HG02763 (cell line): ENCODE results near the gene GABARAPL1.
A peak's percentile ranks its signal among the peaks of the same experiment; 100 is the strongest.
"Not testable (repeated sequence)": the region's sequence is repeated elsewhere in the genome, so short reads cannot be mapped to it uniquely, and the experiment has no call there.

Experiments
- ATAC-seq: cut with Tn5 transposase; IDR thresholded peaks from one replicate; pipeline ENCODE4 v1.9.1; 2021; ENCODE audit warnings: mild to moderate bottlenecking, moderate library complexity; ENCODE audit not compliant: unreplicated experiment

The GABARAPL1 gene

DNA sequence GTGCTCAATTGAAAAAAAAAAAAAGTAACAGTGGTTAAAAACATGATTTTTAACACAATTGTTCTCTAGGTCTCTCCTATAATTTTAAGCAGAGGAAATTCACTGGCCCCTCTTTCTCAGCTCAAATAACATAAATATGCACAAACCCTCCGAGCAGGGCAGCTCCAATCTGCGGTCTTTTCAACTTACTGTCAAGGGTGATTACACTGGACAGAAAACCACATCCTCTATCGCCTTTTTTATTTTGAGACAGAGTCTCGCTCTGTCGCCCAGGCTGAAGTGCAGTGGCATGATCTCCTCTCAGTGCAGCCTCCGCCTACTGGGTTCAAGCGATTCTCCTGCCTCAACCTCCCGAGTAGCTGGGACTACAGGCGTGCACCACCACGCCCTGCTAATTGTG, 16.5 kb upstream of the GABARAPL1 start:
- ATAC-seq: peak; percentile 73

DNA sequence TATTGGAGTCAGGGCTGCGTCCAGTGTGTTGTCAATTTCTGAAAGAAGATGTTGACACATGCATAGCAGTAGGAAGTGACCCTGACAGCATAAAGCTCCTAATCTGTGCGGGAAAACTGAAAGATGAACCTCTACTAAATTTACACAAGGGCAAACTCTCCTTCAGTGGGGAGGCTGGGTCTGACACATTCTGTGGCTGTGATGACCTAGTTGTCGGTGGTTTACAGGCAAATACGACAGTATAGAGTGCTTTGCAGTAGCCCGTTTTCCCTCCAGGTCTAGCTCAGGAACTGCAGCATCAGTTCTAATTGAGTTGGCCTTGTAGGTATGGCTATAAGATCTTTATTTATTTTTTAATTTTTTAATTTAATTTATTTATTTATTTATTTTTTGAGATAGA, 14.8 kb upstream of the GABARAPL1 start:
- no peak for ATAC-seq

DNA sequence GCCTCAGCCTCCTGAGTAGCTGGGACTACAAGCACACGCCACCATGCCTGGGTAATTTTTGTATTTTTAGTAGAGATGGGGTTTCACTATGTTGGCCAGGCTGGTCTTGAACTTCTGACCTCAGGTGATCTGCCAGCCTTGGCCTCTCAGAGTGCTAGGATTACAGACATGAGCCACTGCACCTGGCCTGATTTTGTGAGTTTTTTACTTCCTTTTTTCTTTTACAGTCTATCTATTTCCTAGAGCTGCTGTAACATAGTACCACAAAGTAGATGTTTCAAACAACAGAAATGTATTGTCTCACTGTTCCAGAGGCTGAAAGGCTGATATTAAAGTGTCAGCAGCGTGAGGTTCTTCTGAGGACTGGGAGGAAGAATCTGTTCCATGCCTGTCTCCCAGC, 8.2 kb upstream of the GABARAPL1 start:
- not testable (repeated sequence) for ATAC-seq

DNA sequence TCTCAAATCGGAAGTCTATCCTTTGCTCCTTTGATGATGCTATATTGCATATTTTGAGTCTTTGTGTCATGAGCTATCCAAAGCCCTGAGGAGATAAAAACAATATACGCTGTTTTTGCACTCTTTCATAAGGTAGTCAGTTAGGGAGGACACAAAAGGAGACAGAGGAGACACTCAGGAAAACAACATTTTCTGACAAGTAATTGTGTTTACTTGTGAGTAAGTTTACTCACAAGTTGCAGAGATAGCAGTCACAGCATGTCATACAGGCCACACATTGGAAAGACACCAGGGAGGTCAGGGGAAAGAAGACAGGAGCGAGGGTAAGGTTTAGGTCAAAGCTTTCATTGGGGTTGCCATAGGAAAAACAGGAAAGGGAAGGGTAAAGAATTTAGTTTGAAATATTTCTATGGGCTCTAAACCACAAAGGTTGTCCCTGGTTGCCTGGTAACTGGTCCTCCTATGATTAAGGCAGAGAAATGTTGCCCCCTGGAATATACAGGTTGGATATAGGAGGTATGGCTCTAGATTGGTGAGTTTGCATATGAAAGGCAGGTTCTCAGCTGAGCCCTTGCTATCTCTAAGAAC, 7.4 kb upstream of the GABARAPL1 start:
- ATAC-seq: no peak

DNA sequence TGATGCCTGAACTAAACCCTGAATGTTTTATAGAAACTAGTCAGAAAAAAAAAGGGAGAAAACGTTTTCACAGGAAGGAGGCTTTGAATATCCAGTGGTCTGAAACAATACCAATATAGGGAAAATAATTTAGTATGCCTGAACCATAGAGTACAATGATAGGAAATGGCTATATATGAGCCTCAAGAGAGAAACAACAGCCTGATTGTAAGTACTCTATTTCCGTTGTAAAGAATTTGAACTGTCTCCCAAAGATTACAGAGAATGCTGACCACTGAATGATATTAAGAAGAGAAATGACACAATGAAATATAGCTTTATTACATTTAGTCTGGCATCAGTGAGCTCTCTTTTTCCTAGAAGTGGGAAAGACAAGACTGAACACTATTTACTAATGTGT, 5.5 kb upstream of the GABARAPL1 start:
- ATAC-seq: no peak

DNA sequence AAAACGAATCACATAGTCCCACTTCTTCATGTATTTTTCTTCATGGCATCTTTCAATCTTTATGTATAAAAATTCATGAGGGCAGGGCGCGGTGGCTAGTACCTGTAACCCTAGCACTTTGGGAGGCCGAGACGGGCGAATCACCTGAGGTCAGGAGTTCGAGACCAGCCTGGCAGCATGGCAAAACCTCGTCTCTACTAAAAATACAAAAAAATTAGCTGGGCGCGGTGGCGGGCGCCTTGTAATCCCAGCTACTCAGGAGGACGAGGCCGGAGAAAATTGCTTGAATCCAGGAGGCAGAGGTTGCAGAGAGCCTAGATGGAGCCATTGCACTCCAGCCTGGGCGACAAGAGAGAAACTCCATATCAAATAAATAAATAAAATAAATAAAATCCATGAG, 2.5 kb upstream of the GABARAPL1 start:
- no peak for ATAC-seq

DNA sequence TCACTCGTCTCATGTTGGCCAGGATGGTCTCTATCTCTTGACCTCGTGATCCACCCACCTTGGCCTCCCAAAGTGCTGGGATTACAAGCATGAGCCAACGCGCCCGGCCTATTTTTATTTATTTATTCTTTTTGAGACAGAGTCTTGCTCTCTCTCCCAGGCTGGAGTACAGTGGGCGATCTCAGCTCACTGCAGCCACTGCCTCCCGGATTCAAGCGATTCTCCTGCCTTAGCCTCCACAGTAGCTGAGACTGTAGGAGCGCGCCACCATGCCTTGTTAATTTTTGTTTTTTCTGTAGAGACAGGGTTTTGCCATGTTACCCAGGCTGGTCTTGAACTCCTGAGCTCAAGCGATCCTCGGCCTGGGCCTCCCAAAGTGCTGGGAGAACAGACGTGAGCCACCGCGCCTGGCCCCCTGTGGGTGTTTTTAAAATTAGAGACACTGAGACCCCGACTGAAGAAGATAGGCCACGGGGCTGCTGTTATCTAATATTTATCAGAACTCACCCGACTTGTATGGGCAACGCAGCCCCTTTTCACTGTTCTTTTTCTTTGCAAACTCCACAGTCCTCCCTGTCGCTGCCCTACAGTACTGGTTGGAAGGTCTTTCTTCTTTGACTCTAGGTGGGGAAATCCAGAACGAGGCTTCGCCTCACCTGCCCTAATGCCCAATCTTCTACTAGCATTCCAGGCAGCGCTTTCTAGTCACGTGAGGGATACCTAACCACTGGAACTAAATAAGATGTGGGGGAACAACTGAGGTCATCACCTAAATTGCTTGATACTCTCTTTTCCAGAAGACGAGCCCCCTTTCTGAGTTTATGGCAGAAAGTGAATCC, 1.4 kb upstream of the GABARAPL1 start:
- ATAC-seq: no peak

DNA sequence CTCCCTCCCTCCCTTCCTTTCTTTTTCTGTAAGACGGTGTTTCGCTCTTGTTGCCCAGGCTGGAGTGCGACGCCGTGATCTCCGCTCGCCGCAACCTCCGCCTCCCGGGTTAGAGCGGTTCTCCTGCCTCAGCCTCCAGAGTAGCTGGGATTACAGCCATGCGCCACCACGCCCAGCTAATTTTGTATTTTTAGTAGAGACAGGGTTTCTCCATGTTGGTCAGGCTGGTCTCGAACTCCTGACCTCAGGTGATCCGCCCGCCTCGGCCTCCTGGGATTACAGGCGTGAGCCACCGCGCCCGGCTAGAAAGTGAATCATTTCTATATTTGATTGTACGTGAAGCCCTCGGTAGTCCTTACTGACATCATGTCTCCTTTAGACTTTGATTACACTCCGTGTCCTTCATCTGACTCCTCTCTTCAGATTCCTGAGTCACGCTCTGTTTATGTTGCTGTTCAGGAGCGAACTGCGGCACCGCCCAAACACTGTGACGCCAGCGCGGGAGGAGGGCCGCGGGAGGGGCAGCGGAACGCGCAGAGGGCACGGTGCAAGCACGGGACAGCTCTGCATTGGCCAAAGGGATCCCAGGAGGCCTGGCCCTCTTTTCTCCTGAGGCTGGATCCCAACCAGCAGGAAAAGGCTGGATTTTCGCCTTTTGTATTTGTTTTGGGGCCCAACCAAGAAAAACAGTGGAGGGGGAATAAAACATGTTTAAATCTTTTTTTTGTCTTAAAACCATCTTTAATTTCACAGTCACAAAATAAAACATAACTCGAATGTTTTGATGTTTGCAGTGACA, 538 bp upstream of the GABARAPL1 start:
- peak; percentile 71 for ATAC-seq

DNA sequence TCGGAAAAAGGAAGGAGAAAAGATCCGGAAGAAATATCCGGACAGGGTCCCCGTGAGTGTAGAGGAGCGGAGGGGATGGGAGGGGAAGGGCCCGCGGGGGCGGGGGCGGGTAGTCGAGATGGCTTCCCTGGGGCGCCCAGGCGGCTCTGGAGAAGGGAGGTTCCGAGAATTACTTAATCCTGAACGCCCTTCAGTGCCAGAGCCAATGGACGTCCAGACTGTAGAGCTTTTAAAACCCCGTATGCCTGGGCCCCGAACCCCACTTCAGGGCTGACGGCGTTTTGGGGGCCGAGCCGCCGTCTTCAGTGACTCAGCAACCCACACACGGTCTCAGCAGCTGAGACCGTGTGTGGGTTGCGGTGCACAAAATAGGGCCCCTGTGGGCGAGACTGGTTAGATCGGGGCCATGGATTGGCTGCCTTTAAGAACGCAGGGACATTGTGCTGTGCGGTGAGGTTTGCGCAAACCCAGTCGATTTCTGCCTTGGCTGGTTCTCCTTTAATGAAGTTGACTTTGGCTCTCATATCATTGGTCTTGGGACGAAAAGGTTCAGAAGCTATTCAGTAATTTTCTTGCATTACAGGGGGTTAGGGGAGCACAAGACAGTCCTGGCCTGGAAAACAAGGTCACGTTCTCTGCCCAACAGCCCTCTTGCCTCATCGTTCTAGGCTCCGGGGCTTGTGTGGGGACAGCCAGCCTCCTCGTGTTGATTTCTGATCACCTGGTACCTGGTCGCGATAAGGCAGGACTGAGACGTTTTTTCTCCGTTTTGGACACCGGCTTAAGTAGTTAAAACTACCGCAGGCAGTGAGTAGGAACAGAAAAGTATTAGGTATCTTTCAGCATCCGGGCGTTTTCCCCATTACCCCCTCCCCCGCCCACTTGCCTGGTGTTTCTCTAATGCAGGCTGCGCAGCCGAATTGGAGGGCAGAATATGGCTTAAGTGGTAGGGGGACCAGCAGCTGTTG, 775 bp downstream of the GABARAPL1 start:
- ATAC-seq: peak; percentile 58

DNA sequence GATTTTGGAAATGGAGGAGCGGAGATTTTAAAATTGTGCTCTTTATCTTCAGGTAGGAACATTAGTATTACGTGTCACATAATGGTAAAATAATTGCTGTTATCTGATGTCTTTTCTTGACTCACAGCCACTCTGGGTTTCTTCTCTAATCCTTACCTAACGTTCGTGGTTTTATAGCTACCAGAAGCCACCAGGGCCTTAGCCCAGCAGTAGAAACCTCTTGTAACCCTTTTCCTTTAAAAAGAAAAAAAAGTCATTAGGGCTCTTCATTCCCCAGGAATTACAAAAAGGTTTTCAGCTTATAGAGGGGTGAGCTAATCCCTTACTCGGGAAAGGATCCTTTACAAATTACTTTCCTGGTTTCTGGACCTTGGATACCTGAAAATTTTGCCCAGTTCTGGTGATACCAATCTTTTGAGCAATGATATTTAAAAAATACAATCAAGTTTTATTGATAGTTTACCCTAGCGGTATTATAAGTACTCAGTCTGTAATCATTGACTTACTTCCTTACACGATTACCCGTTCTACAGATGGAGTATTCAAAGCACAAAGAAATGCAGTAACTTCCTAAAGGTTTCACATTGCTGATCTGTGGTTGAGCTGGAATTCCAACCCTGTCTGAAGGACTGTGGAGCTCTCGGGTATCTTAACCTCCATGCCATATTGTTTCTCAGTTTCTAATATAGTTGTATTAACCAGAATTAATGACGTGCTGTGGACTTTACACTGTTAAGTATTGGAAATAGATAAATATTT, 1.6 kb downstream of the GABARAPL1 start:
- ATAC-seq: no peak

DNA sequence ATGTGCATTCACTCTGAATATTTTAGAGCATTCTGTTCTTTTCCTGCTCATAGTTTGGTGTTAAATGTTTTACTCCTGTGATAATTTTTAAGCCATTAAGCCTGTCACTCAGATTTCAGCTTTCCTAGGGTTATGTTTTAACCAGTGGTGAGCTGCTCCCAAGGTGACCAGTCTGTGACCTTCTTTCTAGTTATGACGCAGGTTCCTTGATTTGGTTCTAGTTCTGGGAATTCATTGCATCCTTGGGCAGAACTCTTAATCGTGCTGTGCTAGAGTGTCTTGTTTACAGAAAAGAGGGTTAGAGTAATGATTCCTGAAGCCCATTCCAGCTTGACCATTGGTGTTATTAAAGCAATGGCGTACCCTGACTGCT, 2.2 kb downstream of the GABARAPL1 start:
- no peak for ATAC-seq

DNA sequence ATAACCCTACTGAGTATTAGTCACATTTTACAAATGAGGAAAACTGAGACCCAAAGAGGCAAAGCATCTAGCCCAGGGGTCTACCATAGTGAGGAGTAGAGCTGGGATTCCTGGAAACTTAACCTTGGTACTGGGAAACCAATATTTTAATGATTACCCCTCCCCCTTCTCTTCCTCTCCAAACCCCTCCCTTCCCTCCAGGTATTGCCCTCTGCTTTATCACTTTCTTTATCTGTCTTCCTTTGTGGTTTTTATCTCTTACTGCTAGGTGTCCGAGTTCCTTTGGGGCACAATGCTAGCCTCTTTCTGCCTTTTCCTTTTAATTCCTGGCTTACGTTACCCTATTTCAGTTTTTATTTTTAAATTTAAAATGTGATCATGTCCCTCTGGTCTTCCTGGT, 2.8 kb downstream of the GABARAPL1 start:
- no peak for ATAC-seq

DNA sequence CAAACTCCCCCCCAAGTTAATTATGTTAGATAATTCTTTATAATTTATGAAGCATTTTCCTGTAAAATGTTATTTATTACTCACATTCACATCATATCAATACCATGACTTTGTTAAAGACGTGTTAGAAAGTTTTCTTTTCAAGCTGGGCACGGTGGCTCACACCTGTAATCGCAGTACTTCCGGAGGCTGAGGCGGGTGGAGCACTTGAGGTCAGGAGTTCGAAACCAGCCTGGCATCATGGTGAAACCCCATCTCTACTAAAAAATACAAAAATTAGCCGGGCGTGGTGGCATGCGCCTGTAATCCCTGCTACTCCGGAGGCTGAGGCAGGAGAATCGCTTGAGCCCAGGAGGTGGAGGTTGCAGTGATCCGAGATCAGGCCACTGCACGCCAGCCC, 3.3 kb downstream of the GABARAPL1 start:
- ATAC-seq: not testable (repeated sequence)

DNA sequence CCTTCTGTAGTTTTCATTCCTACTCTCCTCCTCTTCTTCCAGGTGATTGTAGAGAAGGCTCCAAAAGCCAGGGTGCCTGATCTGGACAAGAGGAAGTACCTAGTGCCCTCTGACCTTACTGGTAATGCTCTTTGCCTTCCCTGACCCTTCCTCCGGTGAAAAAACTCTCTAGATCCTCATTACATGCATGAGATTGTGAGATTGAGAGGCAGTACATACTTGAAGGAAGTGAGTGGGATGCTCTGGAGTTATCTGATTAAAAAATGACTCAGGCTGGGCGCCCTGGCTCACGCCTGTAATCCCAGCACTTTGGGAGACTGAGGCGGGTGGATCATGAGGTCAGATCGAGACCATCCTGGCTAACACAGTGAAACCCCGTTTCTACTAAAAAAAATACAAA, 5.3 kb downstream of the GABARAPL1 start:
- no peak for ATAC-seq

DNA sequence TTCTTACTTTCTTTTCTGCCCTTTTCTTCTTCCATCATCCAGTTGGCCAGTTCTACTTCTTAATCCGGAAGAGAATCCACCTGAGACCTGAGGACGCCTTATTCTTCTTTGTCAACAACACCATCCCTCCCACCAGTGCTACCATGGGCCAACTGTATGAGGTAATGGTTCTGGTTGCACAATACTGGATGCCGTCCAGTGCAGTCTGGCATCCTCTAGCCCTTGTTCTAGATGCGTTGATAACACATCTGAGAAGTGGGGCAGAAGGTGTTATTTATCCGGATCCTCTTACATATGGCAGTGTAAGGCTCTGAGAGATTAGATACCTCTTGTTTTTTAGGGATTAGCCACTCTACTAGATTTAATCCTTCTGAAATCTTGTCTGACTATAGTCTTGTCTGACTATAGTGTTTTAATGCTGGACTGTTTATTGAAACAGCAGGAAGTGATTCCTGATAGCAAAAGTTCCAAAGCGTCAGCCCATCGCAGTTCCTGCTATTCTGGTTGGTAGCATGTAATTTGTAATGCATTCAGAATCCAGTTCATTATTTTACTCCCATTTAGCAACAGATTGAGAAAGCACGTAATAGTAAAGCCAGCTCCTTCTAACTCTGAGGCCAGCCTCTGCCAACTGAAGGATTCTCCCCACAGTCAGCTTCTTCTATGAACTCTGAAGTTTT, 7.9 kb downstream of the GABARAPL1 start:
- ATAC-seq: no peak

DNA sequence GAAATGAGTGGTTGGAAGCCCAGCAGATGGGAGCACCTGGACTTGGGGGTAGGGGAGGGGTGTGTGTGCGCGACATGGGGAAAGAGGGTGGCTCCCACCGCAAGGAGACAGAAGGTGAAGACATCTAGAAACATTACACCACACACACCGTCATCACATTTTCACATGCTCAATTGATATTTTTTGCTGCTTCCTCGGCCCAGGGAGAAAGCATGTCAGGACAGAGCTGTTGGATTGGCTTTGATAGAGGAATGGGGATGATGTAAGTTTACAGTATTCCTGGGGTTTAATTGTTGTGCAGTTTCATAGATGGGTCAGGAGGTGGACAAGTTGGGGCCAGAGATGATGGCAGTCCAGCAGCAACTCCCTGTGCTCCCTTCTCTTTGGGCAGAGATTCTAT, 9.2 kb downstream of the GABARAPL1 start:
- no peak for ATAC-seq

DNA sequence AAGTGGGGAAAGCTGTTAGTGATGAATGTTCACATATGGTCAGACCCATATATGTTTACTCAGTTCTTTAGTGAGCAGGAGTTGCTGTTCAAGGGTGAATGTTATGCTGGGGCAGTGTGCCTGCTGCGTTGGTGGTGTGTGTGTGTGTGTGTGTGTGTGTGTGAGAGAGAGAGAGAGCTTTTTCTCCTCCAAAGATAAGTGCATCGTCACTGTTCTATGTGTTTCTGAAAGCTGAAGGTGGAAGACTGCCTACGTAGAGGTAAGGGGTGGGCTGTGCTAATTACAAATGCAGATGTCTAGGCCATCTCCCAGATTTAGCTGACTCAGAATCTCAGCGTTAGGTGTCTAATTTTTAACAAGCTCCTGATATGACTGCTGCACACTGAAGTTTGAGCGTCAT, 10.5 kb downstream of the GABARAPL1 start:
- no peak for ATAC-seq

DNA sequence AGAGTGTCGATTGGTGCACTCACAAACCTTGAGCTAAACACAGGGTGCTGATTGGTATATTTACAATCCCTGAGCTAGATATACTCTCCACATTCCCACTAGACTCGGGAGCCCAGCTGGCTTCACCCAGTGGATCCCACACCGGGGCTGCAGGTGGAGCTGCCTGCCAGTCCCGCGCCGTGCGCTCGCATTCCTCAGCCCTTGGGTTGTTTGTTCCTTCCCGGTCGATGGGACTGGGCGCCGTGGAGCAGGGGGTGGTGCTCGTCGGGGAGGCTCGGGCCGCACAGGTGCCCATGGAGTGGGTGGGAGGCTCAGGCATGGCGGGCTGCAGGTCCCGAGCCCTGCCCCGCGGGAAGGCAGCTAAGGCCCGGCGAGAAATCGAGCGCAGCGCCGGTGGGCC, 12.7 kb downstream of the GABARAPL1 start:
- ATAC-seq: not testable (repeated sequence)

DNA sequence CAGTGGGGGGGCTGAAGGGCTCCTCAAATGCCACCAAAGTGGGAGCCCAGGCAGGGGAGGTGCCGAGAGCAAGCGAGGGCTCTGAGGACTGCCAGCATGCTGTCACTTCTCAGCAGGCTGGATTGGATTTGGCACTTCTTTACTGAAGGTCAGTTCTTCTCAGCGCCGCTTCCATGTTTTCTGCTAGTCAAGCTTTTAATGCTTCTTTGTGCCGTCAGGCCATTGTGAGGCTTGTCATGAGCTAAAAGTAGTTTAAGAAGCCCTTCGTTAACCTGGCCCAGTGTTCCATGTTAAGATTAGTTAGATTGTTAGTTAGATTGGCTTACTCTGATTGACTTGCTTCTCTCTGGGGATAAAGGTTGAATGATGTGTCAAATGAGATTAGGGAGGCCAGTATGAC, 13.4 kb downstream of the GABARAPL1 start:
- ATAC-seq: no peak
